Measurements from ENCODE around the gene FPR3. TPM values are rescaled to one million over a fixed set of nuclear protein-coding genes. Genes with fewer than 3 reads are reported as not detected.

Gene FPR3
- polyA plus RNA-seq, 2 of the 4 experiments (the other 2 are of a cell fraction): not detected

DNA sequence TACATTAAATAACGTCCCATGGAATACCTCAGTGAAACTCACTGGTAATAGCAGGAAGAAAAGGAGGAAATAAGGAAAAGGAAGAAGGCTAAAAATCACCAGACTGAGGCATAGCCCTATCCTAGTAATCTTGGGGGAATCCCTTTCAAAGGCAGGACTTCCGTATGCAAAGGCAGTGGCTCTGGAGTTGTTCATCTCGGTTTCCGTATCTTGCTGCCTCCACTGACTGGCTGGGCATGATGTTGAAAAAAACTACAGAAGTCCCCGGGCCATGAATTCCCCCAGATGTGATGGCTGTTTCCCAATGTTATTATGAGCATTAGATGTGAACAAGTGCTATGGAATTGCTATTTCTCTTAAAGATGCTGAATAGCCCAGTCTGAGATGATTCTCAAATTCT lies 28.5 kb upstream of the FPR3 start:
- Histone ChIP-seq H3K27ac (no peak overlapping the region), H3K4me1 (no peaks in the 10 kb centered on the region), H3K4me2 (no peak overlapping the region), H3K4me3 (no peak overlapping the region), H3K9me3 (peaks cover 19% of the 10 kb centered on the region; the same call in 2 of the 3 replicates)
- ATAC-seq: no peak
- no peak for FAIRE-seq
- 15% methylated on average over 5 of the region's 5 CpGs for WGBS (ENCODE audit: missing lambda C conversion rate)
- no peak for DNase-seq (ENCODE audit: low read depth in 1 of 2, low spot score in 1 of 2)
- CTCF ChIA-PET: interaction anchor here (2.4 kb wide), 1 partner anchor 11 kb away, joined by 8 read pairs; no protein-coding TSS in a partner anchor
- TF ChIP-seq RAD21 (conservative IDR thresholded peaks at IDR 0.05 in 1 of 2, IDR thresholded peaks at IDR 0.05 in 1 of 2) (no peak), ZFP36 (IDR thresholded peaks at IDR 0.05; ENCODE audit: borderline replicate concordance, partially characterized antibody) (no peak), POLR2AphosphoS2 (conservative IDR thresholded peaks at IDR 0.05; ENCODE audit: low read length) (no peak), MAFK (IDR thresholded peaks at IDR 0.05; ENCODE audit: partially characterized antibody) (no peak), RNF2 (IDR thresholded peaks at IDR 0.05; ENCODE audit: borderline replicate concordance, low read depth) (no peak), BHLHE40 (IDR thresholded peaks at IDR 0.05; ENCODE audit: low read depth, low read length) (no peak), HEYL (CRISPR knock-in tag; IDR thresholded peaks at IDR 0.05) (no peak), NFE2L2 (conservative IDR thresholded peaks at IDR 0.05; ENCODE audit: low read length) (no peak), MAZ (IDR thresholded peaks at IDR 0.05; ENCODE audit: borderline replicate concordance, low read depth, low read length) (no peak), KDM5A (IDR thresholded peaks at IDR 0.05) (no peak), ZNF302 (CRISPR knock-in tag; IDR thresholded peaks at IDR 0.05) (no peak), CHD4 (IDR thresholded peaks at IDR 0.05; ENCODE audit: borderline replicate concordance) (no peak), RFX5 (IDR thresholded peaks at IDR 0.05) (no peak), JUN (IDR thresholded peaks at IDR 0.05) (no peak), CHD2 (IDR thresholded peaks at IDR 0.05; ENCODE audit: low read length, partially characterized antibody) (no peak), FOSL2 (IDR thresholded peaks at IDR 0.05) (no peak), FOSL2 (CRISPR knock-in tag; IDR thresholded peaks at IDR 0.05) (no peak), RARB (CRISPR knock-in tag; IDR thresholded peaks at IDR 0.05) (no peak), ZC3H11A (IDR thresholded peaks at IDR 0.05) (no peak), CBX8 (IDR thresholded peaks at IDR 0.05) (no peak)
- TF ChIP-seq, protein P1, sequence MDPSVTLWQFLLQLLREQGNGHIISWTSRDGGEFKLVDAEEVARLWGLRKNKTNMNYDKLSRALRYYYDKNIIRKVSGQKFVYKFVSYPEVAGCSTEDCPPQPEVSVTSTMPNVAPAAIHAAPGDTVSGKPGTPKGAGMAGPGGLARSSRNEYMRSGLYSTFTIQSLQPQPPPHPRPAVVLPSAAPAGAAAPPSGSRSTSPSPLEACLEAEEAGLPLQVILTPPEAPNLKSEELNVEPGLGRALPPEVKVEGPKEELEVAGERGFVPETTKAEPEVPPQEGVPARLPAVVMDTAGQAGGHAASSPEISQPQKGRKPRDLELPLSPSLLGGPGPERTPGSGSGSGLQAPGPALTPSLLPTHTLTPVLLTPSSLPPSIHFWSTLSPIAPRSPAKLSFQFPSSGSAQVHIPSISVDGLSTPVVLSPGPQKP (IDR thresholded peaks at IDR 0.05; ENCODE audit: low read depth, low read length): no peak
- POLR2A ChIA-PET: no interaction called here

DNA sequence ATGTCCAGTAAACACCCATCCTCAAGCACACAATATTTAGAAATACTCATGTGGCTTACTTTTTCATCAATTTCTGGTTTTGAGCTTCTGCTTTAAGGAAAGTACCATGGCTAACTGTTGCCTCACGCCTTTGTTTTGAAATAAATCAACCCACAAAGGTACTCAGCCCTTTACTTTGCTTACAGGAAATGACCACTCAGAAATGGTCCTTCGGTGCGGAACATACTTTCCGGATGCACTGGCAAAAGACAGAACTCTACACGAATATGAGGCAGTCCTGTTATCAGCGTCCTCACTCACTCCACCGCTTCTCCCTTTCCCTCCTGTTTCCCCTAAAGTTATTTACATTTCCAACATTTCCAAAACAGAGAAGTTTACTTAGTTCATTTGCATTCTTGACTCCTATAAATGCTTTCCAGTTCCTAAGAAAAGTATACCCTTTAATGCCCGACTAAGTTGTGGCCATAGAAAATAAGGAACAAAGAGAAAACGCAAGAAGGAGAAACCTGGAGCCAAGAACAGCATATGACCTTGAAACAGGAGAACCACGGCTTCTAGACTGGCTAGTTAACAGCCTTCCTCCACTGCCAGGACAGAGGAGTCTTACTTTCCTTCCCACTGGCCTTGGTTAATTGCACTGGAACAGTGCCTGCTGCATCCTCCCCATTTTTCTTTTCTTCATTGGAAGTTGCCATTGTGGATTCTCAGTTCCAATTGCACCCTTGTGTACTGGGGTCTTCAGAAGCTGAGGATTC lies 23.4 kb upstream of the FPR3 start:
- no peaks in the 10 kb centered on the region for H3K4me1 ChIP-seq
- H3K9me3 ChIP-seq: peaks cover 28% of the 10 kb centered on the region
- WGBS (ENCODE audit: missing lambda C conversion rate): 27% methylated on average over 10 of the region's 10 CpGs
- no peak overlapping the region for H3K4me2 ChIP-seq
- TF ChIP-seq, protein P2, sequence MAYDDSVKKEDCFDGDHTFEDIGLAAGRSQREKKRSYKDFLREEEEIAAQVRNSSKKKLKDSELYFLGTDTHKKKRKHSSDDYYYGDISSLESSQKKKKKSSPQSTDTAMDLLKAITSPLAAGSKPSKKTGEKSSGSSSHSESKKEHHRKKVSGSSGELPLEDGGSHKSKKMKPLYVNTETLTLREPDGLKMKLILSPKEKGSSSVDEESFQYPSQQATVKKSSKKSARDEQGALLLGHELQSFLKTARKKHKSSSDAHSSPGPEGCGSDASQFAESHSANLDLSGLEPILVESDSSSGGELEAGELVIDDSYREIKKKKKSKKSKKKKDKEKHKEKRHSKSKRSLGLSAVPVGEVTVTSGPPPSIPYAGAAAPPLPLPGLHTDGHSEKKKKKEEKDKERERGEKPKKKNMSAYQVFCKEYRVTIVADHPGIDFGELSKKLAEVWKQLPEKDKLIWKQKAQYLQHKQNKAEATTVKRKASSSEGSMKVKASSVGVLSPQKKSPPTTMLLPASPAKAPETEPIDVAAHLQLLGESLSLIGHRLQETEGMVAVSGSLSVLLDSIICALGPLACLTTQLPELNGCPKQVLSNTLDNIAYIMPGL (CRISPR knock-in tag; IDR thresholded peaks at IDR 0.05; ENCODE audit: borderline replicate concordance): no peak
- TF ChIP-seq TP53 (CRISPR knock-in tag; IDR thresholded peaks at IDR 0.05) (no peak), RCOR1 (IDR thresholded peaks at IDR 0.05; ENCODE audit: low read depth, low read length) (no peak), HEYL (CRISPR knock-in tag; IDR thresholded peaks at IDR 0.05) (no peak), BHLHE40 (IDR thresholded peaks at IDR 0.05; ENCODE audit: low read depth, low read length) (no peak), ESRRA (IDR thresholded peaks at IDR 0.05; ENCODE audit: borderline replicate concordance, low read length) (no peak)
- FAIRE-seq (no peak), ATAC-seq (no peak), DNase-seq (ENCODE audit: low read depth in 1 of 2, low spot score in 1 of 2) (no peak)
- no peak overlapping the region for H3K27ac ChIP-seq
- CTCF ChIA-PET: interaction anchor here (0.6 kb wide), 2 partner anchors 369 to 614 kb away, joined by 3 to 5 read pairs; no protein-coding TSS in a partner anchor
- POLR2A ChIA-PET: no interaction called here
- H3K4me3 ChIP-seq: no peak overlapping the region

All from A549 (cell line).